ENCODE data around the gene DDX10.

- TF ChIP-seq POLR2A (IDR thresholded peaks at IDR 0.05; ENCODE audit: low read length): no peak
- no peak for TF ChIP-seq GATA1 (IDR thresholded peaks at IDR 0.05; ENCODE audit: low read depth, low read length)
These were observed 39.0 kb downstream of the DDX10 start for GRCh38 chr11:108703916-108704315.

Measured in erythroblast (primary cell).